Brain pericyte (primary cell): ENCODE results near the gene ARHGAP4.

Experiments used
- DNase-seq: peaks from one replicate; pipeline ENCODE4 v3.0.0-alpha.2; 2012; ENCODE audit warnings: low read depth, low spot score

Gene ARHGAP4

DNA sequence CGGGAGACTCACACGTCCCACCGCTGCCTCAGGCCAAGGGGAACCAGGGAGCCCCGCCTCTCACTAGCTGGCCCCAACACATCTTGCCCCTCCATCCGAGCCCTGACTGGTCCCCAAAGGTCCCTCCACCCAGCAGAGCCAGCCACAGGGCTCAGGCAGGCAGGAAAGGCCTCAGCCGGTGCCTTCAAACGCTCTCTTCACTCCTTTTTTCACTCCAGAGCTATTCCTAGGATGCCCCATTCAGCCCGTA, 1.5 kb upstream of the ARHGAP4 start:
- DNase-seq, result no peak

- DNase-seq, result no peak
These were observed 1.0 kb upstream of the ARHGAP4 start for GRCh38 chrX:153926858-153927671.

DNA sequence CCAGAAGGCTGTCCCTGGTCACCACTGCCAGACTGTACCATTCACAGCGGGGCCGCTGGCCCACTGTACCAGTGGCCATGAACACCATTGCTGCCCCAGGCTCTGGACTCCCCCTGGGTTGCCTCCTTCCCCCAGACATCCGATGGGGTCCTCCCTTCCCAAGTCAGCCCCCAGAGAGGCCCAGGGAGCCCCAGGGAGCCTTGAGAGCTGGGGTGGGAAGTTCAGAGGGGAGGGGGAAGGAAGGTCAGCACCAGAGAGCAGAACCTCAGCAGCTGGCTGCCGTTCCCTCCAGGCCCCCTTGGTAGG, 441 bp upstream of the ARHGAP4 start:
- DNase-seq, result no peak

DNA sequence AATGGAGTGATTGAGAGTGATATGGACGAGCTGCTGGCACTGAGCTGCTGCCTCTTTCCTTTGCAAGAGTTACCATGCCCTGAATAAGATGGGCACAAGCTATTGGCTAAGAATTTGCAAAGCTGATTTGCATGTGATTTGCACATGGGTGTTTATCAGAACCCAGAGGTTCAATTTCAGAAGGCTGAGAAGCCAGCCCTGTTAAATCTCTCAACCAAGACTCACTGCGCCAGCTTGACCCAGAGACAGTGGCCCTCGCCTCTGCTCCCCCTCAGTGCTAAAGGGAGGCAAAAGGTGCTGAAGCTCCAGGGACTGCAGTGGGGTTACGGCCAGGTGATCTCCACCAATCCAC, 701 bp downstream of the ARHGAP4 start:
- DNase-seq, result no peak

DNA sequence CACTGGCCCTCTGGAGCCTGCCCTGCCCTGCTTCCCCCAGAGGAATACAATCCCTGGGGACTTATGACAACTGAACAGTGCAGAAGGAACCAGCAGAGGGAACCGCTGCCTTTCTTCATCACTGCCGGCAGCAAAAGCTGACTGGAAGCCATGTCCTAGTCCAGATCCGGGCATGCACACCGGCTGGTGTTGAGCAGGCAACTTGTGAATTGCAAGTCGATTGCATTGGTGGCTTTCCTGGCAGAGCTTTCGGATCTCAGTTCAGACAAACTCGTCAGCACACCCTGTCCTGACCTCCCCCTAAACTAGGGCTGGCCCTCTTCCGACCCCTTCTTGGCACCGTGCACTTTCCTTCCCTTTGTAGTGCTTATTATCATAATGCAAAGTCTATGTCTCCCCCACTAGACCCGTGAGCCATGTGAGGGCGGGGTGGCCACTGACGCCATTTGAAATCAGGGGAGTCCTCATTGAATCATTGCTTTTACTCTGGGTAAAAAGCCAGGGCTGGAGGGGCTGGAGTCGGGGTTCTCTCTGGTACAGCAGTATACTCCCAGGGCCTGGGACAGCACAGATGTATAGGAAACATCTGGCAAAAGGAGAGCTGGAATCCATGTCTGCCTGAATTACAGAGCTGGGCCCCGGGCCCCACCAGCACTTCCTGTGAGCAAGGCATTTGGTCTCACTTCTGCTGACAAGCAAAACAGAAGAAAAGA, 1.8 kb downstream of the ARHGAP4 start:
- no peak for DNase-seq

DNA sequence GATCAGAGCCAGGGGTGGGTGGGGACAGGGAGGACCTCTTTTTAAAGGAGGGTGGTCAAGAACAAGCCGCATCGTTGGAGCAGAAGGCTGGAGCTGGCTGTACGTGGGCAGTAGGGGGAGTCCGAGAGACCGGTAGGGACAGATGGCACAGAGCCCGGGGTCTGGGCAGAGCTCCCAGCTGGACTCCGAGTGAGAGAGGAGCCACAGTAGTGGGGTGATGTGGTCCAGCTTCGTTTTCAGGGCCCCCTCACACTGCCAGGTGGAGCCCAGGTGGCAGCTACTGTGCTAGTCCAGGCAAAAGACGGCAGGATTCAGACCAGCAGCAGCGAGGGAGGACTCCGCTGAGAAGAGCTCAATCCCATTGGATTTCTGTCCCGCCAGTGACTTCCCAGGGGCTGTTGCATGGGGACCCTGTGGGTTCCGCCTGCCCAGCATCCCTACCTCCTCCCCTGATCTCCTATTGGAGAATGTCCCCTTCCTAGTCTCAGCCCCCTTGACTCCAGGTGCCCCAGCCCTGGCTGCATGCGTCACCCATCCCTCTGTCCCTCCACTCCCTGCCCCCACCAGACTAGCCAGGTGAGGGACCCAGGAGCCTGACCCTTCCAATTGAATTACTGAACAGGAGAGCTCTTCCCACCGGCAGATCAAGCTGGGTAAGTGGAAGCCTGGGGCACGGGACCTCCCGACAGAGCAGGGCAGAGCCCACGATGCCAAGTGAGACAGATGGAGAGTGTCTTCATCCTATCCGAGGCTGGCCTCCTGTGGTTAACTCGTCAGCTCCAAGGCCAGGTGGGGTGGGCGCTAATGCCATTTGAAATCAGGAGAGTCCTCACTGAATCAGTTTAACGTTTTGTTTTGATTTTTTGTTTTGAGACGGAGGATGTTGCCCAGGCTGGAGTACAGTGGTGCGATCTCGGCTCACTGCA, 2.9 kb downstream of the ARHGAP4 start:
- DNase-seq, result no peak

GRCh38 chrX:153921511-153922446, 4.3 kb downstream of the ARHGAP4 start:
- DNase-seq, result no peak

- no peak for DNase-seq
These were observed 5.0 kb downstream of the ARHGAP4 start for GRCh38 chrX:153921070-153921469.

GRCh38 chrX:153920546-153920945, 5.5 kb downstream of the ARHGAP4 start:
- DNase-seq, result no peak

DNA sequence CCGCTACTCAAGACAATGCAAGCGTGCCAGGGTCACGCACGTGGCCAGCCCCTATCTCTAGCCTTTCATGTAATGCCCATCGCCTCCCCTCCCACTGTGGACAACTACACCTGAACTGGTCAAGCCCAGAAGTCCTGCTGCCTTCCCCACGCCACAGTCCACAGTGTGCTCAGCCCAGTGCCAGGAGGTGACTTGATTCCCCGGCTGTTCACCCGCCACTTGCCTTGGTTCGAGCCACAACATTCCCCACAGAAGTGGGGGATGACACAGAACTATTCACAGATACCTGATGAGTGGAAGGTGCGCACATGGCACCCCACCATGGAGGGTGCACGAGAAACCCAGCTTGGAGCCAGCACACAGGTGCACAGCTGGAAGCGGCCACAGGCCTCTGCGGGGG, 6.8 kb downstream of the ARHGAP4 start:
- no peak for DNase-seq

DNA sequence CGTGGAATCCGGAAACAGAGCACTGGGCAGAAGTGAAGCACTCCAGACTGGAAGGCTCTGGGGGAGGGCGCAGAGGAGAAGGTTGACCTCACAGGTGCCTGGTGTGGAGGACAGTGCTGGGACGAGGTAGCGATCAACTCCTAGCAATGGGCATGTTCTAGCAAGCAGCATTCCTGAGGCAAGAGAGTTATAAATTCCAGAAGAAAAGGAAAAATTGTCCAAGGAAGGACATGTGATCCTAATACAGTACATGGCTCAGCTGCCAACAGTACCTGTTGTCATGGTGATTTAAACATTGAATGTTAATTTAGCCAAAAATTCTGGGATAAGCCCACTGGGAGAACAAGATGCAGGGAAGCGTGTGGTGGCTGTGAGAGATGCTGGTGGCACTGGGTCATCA, 8.2 kb downstream of the ARHGAP4 start:
- no peak for DNase-seq

DNA sequence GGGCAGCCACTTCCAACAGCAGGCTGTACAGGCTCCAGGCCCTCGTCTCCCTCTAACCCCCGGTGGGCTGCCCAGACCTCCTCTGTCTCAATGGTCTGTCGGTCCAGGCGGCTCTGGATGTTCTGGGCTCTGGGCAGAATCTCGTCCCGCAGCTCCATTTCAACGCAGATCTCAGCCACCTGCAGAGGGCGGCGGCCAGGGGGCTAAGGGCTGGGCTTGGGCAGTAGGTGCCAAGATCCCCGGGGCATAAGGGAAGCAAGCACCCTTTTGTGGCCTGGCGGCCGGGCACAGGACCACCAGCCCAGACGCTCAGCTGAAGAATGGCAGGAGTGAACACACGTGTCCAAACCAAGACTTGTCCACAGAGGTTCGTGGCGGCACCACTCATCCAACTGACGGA, 12.4 kb downstream of the ARHGAP4 start:
- DNase-seq, result no peak

DNA sequence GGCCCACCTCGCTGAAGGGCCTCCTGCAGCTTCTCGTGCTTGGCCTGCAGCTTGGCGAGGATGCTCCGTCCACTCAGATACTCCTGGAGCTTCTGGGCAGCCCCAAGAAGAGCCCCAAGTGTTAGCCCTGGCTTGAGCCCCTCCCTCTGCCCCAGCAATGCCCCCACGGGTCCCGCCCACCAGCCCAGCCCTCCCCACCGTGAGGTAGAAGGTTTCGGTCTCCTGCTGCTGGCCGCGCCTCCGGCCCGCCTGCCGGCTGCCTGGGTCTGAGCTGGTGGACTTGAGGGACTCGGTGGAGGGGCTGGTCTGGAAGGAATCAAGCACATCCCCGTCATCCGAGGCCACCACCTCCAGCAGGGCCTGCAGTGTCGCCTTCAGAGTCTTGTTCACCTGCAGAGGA, 12.9 kb downstream of the ARHGAP4 start:
- DNase-seq, result no peak

DNA sequence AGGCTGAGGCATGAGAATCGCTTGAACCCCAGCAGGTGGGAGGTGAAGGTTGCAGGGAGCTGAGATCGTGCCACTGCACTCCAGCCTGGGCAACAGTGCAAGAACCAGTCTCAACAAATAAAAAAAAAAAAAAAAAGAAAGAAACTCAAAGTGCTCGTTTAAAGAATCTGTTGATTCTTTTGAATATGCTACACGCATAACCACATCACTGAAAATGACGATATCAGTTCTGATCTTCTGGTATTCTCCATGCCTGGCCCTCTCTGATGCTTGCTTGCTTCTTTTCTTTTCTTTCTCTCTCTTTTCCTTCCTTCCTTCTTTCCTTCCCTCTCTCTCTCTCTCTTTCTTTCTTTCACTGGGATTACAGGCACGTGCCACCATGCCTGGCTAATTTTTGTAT, 14.3 kb downstream of the ARHGAP4 start:
- no peak for DNase-seq

DNA sequence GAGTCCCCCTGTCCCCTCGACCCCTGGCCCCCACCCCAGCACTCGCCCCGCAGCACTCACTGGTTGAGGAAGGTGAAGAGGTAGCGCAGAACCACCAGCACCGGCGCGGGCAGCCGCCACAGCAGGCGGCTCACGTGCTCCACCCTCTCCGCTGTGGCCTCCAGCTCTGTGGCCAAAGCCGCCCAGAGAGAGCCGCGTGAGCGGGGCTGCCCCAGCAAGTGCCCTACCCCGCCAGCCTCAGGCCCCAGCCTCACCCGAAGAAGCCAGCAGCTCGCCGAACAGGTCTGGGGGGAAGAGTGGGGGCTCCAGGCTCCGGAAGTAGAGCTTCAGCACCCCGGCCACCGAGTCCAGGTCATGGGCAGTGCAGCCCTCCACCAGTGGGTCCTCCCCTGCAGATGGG, 15.6 kb downstream of the ARHGAP4 start:
- DNase-seq, result no peak

GRCh38 chrX:153909980-153910360, 16.1 kb downstream of the ARHGAP4 start:
- DNase-seq, result no peak

DNA sequence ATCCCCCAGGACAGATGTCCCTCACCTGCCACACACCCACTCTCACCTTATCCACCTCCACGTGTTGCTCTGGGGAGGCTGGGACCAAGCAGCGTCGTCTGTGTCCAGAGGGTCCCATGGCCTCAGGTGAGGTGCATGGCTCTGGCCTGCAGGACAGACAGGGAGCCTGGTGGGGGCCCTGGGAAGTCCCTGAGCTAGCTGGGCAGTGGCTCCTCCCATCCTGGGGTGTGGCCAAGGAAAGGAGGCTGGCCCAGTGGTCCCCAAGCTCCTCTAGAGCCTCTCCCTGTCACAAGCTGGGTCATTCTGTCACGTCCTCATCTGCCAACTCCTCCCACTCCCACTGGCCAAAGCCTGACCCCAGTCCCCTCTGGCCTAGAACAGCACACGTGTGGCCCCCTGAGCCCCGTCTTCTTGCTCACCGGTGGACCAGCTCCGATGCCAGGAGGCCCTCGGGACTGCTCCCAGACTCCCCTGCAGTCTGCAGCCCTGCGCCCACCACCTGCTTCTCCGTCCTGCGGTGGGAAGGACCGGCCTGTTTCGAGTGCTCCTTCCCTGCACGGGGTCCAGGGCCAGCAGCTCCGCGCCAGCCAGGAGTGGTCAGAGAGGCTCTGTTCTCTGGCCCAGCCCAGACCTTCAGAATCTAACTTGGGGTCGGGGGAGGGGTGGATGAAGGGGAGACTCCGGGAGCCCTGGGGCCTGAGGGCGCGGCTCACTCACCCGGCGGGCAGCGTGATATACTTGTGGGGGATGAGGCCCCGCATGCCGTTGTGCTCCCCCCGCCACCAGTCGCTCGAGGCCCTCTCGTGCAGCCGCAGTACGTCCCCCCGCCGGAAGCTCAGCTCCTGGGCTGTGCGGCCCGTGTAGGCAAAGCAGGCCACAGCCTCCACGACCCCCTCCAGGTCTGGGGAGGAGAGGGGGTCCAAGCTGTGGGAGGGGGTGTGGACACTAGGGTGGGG, 16.8 kb downstream of the ARHGAP4 start:
- no peak for DNase-seq

- DNase-seq, result no peak
These were observed 17.7 kb downstream of the ARHGAP4 start for GRCh38 chrX:153908219-153908860.

- no peak for DNase-seq
These were observed 18.6 kb downstream of the ARHGAP4 start for GRCh38 chrX:153907456-153907855.
